Karpas-422 (cell line): Measurements from ENCODE around the gene DOCK6. TPM values are rescaled to one million over a fixed set of nuclear protein-coding genes. Genes with fewer than 3 reads are reported as not detected.

Experiments
- DNase-seq: peaks from one replicate; pipeline ENCODE4 v3.0.0-alpha.2; 2015
- H2AFZ ChIP-seq: fragments of 200-600 bp; sonication (generic); 2 replicates; pipeline ENCODE4 v1.6.1; 2014; ENCODE audit warnings: antibody characterized with exemption, low read length, mixed read lengths
- H3K27ac ChIP-seq: fragments of 200-600 bp; sonication (generic); 2 replicates; pipeline ENCODE4 v1.5.1; 2014; ENCODE audit warnings: mild to moderate bottlenecking, low read length, moderate library complexity
- H3K27me3 ChIP-seq: fragments of 200-600 bp; sonication (generic); 2 replicates; pipeline ENCODE4 v1.6.1; 2014; ENCODE audit warnings: low read length, mixed read lengths
- H3K36me3 ChIP-seq: fragments of 200-600 bp; sonication (generic); 2 replicates; pipeline ENCODE4 v1.6.1; 2014; ENCODE audit warnings: low read length, mixed read lengths; ENCODE audit not compliant: insufficient read depth
- H3K4me1 ChIP-seq: fragments of 200-600 bp; sonication (generic); 2 replicates; pipeline ENCODE4 v1.6.1; 2014; ENCODE audit warnings: mild to moderate bottlenecking, low read length, mixed read lengths
- H3K4me2 ChIP-seq: fragments of 200-600 bp; sonication (generic); 2 replicates; pipeline ENCODE4 v1.6.1; 2014; ENCODE audit warnings: low read length, low read depth, mild to moderate bottlenecking; ENCODE audit not compliant: poor library complexity, severe bottlenecking
- H3K4me3 ChIP-seq: fragments of 200-600 bp; sonication (generic); 2 replicates; pipeline ENCODE4 v1.5.1; 2014; ENCODE audit warnings: mild to moderate bottlenecking, antibody characterized with exemption, low read length, mixed read lengths
- H3K79me2 ChIP-seq: fragments of 200-600 bp; sonication (generic); 2 replicates; pipeline ENCODE4 v1.6.1; 2014; ENCODE audit warnings: mild to moderate bottlenecking, low read length, mixed read lengths
- H3K9ac ChIP-seq: fragments of 200-600 bp; sonication (generic); 2 replicates; pipeline ENCODE4 v1.6.0; 2014; ENCODE audit warnings: low read length
- H3K9me2 ChIP-seq: fragments of 200-600 bp; sonication (generic), shearing (Covaris generic); replicated peaks from 2 replicates; pipeline ENCODE4 v1.6.0; 2014; ENCODE audit warnings: mild to moderate bottlenecking, low read length, moderate library complexity; ENCODE audit not compliant: insufficient read depth
- H3K9me3 ChIP-seq: fragments of 300-700, 200-600 bp; sonication (generic); 2 replicates; pipeline ENCODE4 v1.6.1; 2014; ENCODE audit warnings: low read length, mixed read lengths
- H4K20me1 ChIP-seq: fragments of 200-600 bp; sonication (generic); 2 replicates; pipeline ENCODE4 v1.6.1; 2014; ENCODE audit warnings: mild to moderate bottlenecking, antibody characterized with exemption, low read length, low read depth; ENCODE audit not compliant: insufficient read depth
- total RNA-seq: library from RNA; depleted of rRNA; stranded (reverse); fragments of >200 nt; shearing (Covaris generic); gene quantifications from 2 replicates; pipeline ENCODE4 v1.2.3, GENCODE V29; 2014; ENCODE audit warnings: low replicate concordance

The DOCK6 gene
- total RNA-seq, 1 experiment from 2014 or later: 6.5 TPM

GRCh38 chr19:11244846-11245589 is 17.3 kb downstream of the DOCK6 start:
- Histone ChIP-seq H3K4me2 (no peak overlapping the region), H3K27ac (no peak overlapping the region), H3K4me1 (no peaks in the 10 kb centered on the region), H3K9me2 (no peaks in the 10 kb centered on the region), H2AFZ (no peak overlapping the region), H3K36me3 (no peaks in the 10 kb centered on the region), H3K79me2 (no peaks in the 10 kb centered on the region), H4K20me1 (no peaks in the 10 kb centered on the region; the same call in 1 of the 2 replicates), H3K4me3 (no peak overlapping the region), H3K9me3 (no peaks in the 10 kb centered on the region), H3K27me3 (no peaks in the 10 kb centered on the region), H3K9ac (no peak overlapping the region)
- DNase-seq: no peak

- Histone ChIP-seq H3K79me2 (no peaks in the 10 kb centered on the region), H3K4me2 (no peak overlapping the region), H3K27ac (no peak overlapping the region), H3K9ac (no peak overlapping the region), H3K9me2 (no peaks in the 10 kb centered on the region), H3K4me1 (no peaks in the 10 kb centered on the region), H3K4me3 (no peak overlapping the region), H3K27me3 (no peaks in the 10 kb centered on the region), H4K20me1 (no peaks in the 10 kb centered on the region; the same call in 1 of the 2 replicates), H2AFZ (no peak overlapping the region), H3K9me3 (no peaks in the 10 kb centered on the region), H3K36me3 (no peaks in the 10 kb centered on the region)
- no peak for DNase-seq
Observed at GRCh38 chr19:11243798-11244169, 18.5 kb downstream of the DOCK6 start.

GRCh38 chr19:11242864-11243797 is 19.2 kb downstream of the DOCK6 start:
- Histone ChIP-seq H3K4me2 (no peak overlapping the region), H3K27ac (no peak overlapping the region), H3K9ac (no peak overlapping the region), H3K4me1 (no peaks in the 10 kb centered on the region), H3K4me3 (no peak overlapping the region), H3K79me2 (no peaks in the 10 kb centered on the region), H3K27me3 (no peaks in the 10 kb centered on the region), H3K9me2 (no peaks in the 10 kb centered on the region), H4K20me1 (no peaks in the 10 kb centered on the region; the same call in 1 of the 2 replicates), H3K36me3 (no peaks in the 10 kb centered on the region), H2AFZ (no peak overlapping the region), H3K9me3 (no peaks in the 10 kb centered on the region)
- DNase-seq: peak; percentile 94

- Histone ChIP-seq H3K79me2 (no peaks in the 10 kb centered on the region), H3K36me3 (no peaks in the 10 kb centered on the region), H3K4me1 (no peaks in the 10 kb centered on the region), H3K9me2 (no peaks in the 10 kb centered on the region), H4K20me1 (no peaks in the 10 kb centered on the region; the same call in 1 of the 2 replicates), H3K27me3 (no peaks in the 10 kb centered on the region), H3K4me2 (no peak overlapping the region), H3K4me3 (no peak overlapping the region), H3K27ac (no peak overlapping the region), H3K9ac (no peak overlapping the region), H2AFZ (no peak overlapping the region), H3K9me3 (no peaks in the 10 kb centered on the region)
- DNase-seq: no peak
Observed at GRCh38 chr19:11242025-11242424, 20.3 kb downstream of the DOCK6 start.

- no peaks in the 10 kb centered on the region for H3K27me3 ChIP-seq
- no peaks in the 10 kb centered on the region for H3K9me2 ChIP-seq
- H3K36me3 ChIP-seq: no peaks in the 10 kb centered on the region
- H3K79me2 ChIP-seq: no peaks in the 10 kb centered on the region
- no peak overlapping the region for H3K9ac ChIP-seq
- H3K4me3 ChIP-seq: no peak overlapping the region
- no peaks in the 10 kb centered on the region for H3K4me1 ChIP-seq
- DNase-seq: no peak
- H3K27ac ChIP-seq: no peak overlapping the region
- H2AFZ ChIP-seq: no peak overlapping the region
- no peaks in the 10 kb centered on the region; the same call in 1 of the 2 replicates for H4K20me1 ChIP-seq
- H3K4me2 ChIP-seq: no peak overlapping the region
- no peaks in the 10 kb centered on the region for H3K9me3 ChIP-seq
Observed at GRCh38 chr19:11240008-11240444, 22.3 kb downstream of the DOCK6 start.

GRCh38 chr19:11239377-11240000 is 22.8 kb downstream of the DOCK6 start, which contains the start of gene ANGPTL8:
ANGPTL8 (plus strand) TSS chr19:11239619; CDS start chr19:11239638, 19 bp downstream.
- H3K4me1 ChIP-seq: no peaks in the 10 kb centered on the region
- no peaks in the 10 kb centered on the region for H3K79me2 ChIP-seq
- no peak within 1 kb of the TSS for H3K27ac ChIP-seq
- H4K20me1 ChIP-seq: no peaks in the 10 kb centered on the region; the same call in 1 of the 2 replicates
- H3K9ac ChIP-seq: no peak within 1 kb of the TSS
- no peak within 1 kb of the TSS for H3K4me2 ChIP-seq
- no peak within 1 kb of the TSS for H3K4me3 ChIP-seq
- no peaks in the 10 kb centered on the region for H3K36me3 ChIP-seq
- no peaks in the 10 kb centered on the region for H3K9me3 ChIP-seq
- DNase-seq: no peak
- H3K9me2 ChIP-seq: no peaks in the 10 kb centered on the region
- no peaks in the 10 kb centered on the region for H3K27me3 ChIP-seq
- no peak within 1 kb of the TSS for H2AFZ ChIP-seq

GRCh38 chr19:11238781-11239376 is 23.4 kb downstream of the DOCK6 start:
- DNase-seq: no peak
- no peaks in the 10 kb centered on the region for H3K4me1 ChIP-seq
- H4K20me1 ChIP-seq: no peaks in the 10 kb centered on the region; the same call in 1 of the 2 replicates
- no peak overlapping the region for H3K27ac ChIP-seq
- H3K4me2 ChIP-seq: no peak overlapping the region
- H3K27me3 ChIP-seq: no peaks in the 10 kb centered on the region
- H3K9ac ChIP-seq: no peak overlapping the region
- H3K36me3 ChIP-seq: no peaks in the 10 kb centered on the region
- no peaks in the 10 kb centered on the region for H3K9me2 ChIP-seq
- H3K9me3 ChIP-seq: no peaks in the 10 kb centered on the region
- no peaks in the 10 kb centered on the region for H3K79me2 ChIP-seq
- H2AFZ ChIP-seq: no peak overlapping the region
- no peak overlapping the region for H3K4me3 ChIP-seq
